A549 treated with Hydrocortisone at 1 μM for 4 hours (cell line): ENCODE results near the gene TPRG1. TPM values are rescaled to one million over a fixed set of nuclear protein-coding genes. Genes with fewer than 3 reads are reported as not detected.

ENCODE experiments used
- total RNA-seq: library from RNA; stranded (reverse); fragments of 200-300 nt; extraction: Qiagen RNA extraction; gene quantifications from 5 replicates; pipeline ENCODE4 v1.2.3, GENCODE V29; 2022

TPRG1 gene
- total RNA-seq, result 0.14 to 0.35 TPM (median 0.30 TPM) in 5 replicates

GRCh38 chr3:189171707-189172106, at the start of gene TPRG1:
TSS of gene TPRG1 (plus strand) at chr3:189171971. CDS start at chr3:189207385, 35,414 bp downstream.

